HG02852 (cell line): Measurements from ENCODE around the gene BPHL.
"Not testable (repeated sequence)": the region's sequence is repeated elsewhere in the genome, so short reads cannot be mapped to it uniquely, and the experiment has no call there.

Source experiments
- ATAC-seq: cut with Tn5 transposase; IDR thresholded peaks from one replicate; pipeline ENCODE4 v1.9.1; 2021; ENCODE audit warnings: mild to moderate bottlenecking, moderate library complexity; ENCODE audit not compliant: unreplicated experiment

The BPHL gene

DNA sequence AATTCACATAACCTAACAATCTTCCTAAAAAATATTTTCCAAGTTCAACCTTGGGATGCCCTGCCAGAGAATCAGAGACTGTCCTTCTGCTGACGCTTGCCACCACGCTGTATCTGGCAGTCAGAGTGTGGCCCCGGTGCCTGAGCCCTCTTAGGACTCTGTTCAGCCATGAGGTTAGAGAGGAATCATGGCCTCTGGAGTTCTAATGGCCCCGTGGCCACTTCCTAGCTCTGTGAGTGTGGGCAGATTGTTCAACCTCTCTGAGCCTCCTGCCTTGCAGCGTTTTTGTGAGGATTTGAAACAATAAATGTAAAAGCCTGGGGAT is 2.2 kb downstream of the BPHL start:
- no peak for ATAC-seq

DNA sequence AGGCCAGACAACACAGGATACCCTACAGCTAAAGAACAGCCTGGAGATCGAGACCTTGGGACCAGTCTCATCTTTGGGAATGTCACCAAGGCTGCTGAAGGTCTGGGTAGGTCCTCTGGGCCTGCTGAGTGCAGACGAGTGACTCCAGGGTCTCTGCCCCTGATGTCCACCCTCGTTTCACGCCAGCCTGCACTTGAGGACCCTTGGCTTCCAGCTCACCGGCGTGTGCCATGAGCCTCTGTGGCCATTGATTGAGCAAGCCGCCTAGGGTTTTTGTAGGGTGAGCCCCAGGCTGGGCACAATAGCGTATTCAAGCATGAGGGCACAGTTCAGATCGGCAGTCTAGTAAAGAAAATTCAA is 4.3 kb downstream of the BPHL start:
- no peak for ATAC-seq

DNA sequence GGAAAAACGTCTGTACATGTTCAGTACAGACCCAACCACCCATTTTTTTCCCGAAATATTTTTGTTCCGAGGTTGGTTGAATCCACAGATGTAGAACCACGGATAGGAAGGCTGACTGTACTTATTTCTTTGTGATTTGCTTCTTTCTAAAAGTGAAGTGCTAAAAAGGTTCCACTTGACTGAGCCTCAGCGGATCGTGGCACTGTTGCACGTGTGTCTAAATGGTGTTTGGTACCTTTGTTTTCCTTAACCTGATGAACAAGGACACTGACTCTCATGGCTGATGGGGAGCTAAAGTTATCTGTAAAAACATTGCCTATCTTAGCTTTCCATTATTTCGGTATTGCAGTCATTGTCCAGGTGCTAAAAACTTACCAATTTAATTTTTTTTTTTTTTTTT is 6.2 kb downstream of the BPHL start:
- ATAC-seq = no peak

DNA sequence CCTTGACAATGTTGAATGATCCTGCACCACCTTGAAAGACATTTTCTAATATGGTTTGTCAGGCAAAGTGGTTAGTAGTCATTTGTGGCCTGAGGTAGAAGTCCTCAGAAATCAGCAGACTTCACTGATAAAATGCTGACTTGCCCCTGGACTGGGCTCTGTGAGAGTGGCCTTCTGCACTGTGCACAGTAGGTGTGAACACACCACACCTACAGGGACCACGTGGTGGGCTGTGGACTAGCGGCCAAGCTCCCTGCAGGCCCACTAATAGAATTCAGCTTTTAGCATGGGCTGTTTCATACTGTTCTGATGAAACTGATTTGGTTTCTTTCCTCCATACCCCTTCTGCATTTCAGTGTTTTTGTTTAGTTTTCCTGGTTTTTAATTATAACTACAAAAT is 7.3 kb downstream of the BPHL start:
- ATAC-seq = no peak

DNA sequence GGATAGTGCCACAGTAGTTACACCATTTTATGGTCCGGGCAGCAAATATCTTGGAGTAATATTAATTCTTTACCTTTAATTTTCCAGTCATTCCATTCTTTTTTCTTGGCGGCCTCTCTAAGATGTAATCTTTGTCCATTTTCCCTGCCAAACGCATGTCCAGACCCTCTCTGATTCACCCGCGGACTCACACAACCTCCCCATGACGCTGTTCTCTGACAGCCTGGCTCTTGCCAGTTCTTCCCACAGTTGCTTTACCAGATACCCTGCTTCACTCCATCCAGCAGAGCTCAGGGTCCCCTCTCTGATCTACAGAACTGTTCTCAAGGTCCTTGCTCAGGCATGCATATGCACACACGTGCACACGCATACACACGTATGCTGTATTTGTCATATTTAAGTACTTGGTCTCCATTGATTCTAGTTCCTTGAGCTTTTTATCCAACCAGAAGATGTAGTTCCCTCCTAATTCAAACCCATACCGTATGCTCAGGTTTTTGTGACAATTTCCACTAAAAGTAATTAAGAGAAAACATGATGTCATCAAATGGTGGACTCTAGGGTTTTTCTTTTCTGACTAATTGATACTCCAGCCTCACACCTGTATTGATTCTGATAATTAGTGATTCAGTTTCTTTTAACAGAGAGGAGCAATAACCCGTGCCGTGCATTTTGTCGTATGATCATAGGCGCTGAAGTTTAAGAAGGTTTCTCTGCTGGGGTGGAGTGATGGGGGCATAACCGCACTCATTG is 10.0 kb downstream of the BPHL start:
- no peak for ATAC-seq

DNA sequence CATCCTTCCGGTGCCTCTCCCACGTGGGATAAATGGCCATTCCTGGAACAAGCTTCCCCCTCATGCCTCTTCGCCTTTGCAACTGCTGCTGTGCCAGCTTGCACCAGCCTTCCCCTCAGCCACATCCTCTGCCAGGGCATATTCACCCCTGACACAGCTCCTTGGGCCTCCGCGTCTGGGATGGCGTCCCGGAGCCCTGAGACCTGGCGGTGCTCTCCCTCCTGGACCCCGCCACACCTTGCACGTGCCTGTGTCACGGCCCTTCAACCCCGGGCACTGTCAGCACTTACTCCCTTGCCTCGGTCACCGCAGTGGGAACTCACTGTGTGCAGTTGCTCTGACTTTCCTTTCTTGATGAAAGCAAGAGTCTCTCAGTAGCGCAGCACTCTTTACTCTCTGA is 13.2 kb downstream of the BPHL start:
- ATAC-seq = no peak

DNA sequence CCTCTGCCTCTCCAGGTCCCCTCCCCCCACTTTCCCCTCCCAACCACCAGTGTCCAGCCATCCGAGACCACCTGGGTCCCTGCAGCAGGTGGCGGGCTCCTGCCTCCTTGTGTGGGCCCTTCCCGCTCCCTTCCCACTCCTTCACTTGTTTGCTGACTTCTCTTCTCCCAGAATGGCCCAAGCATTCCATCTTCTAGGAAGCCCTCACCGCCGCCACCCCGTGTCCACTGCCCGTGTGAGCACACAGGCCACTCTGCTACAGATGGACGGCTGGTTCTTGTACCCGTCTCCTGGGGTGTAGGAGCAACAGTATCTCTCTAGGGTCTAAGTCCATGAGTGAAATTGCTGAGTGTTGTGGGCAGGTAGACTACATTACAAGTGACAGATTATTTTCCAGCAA is 15.0 kb downstream of the BPHL start:
- ATAC-seq = no peak

DNA sequence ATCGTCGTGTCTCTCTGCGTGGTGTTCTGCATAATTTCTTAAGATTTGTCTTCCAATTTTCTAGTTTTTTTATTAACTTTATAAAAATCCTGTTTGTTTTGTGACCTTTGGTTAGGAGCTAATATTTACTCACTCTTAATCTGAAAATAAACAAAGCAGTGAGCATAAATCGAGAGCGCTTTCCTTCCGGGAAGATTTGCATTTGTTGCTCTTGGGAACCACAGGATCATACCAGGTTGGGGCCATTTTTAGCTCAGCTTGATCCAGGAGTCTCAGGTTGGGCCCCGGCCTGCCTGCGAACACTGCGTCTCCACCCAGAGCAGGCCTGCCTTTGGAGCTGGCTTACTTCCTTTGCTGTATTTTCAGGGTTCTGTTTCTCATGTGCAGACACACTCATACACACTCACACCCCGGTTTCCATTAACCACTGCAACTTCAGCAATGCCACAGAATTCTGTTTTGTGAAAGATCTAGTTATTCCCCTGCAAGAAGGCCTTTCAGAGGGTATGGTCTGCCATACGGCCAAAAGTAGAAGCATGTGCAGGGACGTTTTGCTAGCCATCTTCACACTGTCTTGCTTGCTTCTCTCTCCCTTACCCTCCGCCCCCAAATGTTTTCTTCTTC is 17.3 kb downstream of the BPHL start:
- no peak for ATAC-seq

DNA sequence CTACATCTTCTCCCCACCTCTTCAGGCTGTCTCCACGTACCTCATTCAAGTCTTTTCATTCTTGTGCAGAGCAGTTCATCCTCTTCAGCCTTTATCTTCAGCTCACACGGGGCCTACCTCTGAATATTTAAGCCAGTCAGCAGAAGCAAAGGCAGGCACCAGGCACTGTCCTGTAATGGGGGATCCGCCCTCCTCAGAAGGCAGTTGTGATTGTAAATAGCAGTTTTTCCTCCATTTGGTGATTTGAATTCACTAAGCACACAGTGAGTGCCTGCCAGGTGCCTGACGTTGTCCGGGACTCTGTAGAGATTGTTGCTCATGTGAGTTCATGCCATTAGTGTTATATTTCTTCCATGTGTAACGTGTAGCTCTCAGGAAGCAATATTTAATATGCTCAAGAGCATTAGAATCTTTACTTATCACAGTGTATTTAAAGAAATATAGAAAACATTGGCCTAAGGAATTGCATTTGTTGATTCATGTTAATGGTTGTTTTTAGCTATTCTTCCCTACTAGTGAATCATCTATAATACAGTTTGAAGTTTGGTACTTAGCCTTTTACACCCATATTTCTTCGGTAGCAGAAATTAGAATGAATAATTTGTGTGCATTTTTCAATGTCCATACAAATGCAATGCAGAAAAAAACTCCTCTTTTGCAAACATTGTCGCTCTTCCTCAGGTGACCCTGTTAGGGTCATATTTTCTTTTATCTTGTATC is 17.9 kb downstream of the BPHL start:
- no peak for ATAC-seq

DNA sequence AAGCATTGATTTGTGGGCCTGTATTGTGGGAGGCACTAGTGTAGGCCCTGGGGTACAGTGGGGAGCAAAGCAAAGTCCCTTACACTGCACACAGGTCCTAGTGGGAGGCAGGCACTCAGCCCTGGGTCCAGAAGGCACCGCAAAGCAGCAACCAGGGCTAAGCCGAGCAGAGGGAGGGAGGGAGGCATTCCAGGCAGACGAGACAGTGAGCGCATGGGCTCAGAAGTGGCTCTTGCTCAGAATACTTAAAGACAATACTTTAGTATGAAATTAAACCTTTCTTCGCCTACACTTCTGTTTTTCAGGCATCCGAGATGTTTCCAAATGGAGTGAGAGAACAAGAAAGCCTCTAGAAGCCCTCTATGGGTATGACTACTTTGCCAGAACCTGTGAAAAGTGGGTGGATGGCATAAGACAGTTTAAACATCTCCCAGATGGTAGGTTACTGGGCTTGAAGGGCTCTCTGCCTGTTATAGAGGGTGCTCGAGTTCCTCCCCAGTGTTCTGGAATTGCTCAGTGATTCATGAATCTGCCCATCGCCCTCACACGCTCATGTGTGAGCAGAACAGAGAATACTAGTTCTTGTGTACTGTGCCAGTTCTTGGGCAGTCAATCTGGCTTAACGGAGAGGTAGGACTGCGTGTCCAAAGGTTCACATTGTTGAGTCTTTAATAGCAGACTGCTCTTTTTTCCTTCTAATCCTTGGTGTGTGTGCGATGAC is 18.7 kb downstream of the BPHL start:
- ATAC-seq = no peak

DNA sequence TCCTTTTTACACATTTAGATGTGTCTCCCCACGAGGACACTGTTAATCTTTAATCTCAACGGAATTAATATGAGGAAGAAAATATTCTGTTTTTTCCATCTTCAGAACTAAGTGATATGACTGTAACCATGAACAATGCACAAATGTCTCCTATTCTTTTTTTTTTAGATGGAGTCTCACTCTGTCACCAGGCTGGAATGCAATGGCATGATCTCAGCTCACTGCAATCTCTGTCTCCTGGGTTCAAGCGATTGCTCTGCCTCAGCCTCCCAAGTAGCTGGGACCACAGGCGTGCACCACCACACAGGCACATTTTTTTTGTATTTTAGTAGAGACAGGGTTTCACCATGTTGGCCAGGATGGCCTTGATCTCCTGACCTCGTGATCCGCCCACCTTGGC is 19.4 kb downstream of the BPHL start:
- not testable (repeated sequence) for ATAC-seq

DNA sequence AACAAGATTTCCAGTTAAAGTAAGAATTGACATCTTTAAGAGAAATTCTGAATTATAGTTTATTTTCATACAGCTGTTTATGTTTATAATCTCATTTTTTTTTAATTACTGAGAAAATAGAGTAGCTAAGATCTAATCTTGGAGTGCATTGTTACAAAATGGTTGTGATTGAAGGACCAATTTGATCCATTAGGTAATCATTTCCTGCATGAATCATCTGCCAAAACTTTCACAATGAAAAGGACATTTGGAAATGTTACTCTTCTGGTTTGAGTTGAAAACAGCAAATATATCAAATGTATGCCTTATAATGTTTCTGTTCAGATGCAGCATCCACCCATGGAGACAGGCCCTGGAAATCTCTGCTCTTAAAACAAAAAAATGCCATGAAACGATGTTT is 19.8 kb downstream of the BPHL start:
- ATAC-seq = no peak

DNA sequence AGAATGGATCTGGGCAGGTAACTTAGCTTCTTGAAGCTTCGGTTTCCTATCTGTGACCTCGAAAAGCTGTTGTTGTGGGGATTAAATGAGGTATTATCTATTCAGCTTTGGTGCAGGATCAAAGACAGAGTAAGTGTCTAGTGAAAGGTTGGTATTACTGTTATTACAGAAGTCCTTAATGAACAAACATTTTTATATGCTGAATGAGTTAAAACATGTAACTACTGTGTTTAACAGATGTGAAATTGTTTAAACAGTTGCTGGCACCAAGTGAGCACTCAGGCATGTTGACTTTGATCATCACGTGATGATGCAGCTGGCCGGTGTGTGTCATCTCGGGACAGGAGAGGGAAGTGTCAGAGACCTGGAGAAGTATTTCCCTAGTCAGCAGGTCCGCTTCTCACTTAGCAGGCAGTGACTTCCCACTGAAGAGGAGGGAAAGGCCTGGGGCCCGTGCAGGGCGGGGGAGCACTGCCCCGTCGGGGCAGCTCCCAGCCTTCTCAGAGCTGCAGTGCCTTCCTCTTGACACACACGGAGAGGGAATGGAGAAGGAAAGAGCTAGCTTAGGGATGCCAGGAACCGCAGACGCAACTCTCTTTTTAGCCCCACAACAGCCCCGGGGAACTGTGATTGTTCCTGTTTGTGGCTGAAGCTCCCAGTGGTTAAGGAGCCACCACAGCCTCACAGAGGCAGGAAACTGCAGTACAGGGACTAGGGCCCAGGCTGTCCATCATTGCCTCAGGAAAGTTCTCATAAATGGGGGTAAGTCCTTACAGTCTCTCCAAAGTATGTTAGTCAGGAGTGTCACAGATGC is 20.8 kb downstream of the BPHL start:
- ATAC-seq = no peak

DNA sequence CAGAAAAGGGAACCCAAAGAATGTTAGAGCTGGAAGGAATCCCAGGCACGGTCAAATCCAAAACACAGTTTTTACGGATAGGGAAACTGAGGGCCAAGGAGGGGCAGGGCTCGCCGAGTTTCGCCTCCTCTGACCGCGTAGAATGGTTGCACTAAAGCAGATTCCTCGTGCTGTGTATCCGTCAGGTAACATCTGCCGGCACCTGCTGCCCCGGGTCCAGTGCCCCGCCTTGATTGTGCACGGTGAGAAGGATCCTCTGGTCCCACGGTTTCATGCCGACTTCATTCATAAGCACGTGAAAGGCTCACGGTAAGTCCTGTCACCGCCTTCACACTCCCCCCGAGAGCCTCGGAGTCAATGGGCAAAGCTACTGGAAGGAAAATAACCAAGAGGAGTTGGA is 21.7 kb downstream of the BPHL start:
- ATAC-seq = no peak

DNA sequence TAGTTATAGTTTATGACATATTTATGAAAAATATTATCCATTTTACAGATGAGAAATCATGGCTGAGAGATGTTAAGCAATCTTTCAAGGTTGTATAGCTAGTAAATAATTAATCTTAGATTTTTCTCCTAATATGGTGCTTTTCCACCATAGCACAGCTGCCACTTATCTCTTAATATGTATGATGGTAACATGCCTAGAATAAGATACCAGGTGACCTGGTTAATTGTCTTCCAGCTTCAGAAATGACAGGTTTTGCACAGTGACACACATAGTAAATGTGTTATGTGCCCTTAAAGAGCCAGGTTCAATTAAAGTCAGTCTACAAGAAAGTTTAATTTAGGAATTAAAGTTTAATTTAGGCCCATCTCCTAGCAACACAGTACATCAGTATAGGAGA is 24.0 kb downstream of the BPHL start:
- ATAC-seq = no peak

DNA sequence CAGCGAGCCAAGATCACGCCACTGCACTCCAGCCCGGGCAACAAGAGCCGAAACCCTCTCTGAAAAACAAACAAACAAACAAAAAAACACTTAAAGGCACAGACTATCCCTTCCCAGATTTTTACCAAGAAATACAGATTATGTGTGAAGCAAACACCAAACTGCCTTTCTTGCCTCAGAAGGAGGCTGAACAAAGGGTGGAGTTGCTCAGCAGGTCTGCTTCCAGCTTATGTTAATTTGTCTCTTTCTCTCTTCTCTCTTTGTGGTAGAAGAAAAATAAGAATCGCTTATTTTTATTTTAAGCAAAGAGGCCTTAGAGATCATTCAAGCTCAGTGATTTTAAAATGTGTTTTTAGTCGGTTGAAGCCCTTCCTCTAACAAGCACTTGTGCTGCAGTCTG is 24.6 kb downstream of the BPHL start:
- ATAC-seq = no peak

DNA sequence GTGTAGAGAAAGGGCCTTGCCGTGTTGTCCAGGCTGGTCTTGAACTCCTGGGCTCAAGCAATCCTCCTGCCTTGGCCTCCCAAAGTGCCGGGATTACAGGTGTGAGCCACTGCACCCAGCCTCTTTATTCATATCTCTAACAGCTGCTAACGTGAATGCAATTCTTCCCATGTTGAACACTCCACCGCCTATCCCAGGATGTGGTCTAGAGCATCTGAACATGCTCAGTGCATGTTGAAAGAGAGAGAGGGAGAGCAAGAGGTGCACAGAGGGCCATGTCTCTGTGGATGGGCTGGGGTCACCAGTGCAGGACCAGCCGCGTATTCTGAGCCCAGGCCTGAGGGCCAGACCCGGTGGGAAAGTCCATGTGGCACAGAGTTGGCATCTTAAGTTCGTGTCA is 26.1 kb downstream of the BPHL start:
- ATAC-seq = no peak

DNA sequence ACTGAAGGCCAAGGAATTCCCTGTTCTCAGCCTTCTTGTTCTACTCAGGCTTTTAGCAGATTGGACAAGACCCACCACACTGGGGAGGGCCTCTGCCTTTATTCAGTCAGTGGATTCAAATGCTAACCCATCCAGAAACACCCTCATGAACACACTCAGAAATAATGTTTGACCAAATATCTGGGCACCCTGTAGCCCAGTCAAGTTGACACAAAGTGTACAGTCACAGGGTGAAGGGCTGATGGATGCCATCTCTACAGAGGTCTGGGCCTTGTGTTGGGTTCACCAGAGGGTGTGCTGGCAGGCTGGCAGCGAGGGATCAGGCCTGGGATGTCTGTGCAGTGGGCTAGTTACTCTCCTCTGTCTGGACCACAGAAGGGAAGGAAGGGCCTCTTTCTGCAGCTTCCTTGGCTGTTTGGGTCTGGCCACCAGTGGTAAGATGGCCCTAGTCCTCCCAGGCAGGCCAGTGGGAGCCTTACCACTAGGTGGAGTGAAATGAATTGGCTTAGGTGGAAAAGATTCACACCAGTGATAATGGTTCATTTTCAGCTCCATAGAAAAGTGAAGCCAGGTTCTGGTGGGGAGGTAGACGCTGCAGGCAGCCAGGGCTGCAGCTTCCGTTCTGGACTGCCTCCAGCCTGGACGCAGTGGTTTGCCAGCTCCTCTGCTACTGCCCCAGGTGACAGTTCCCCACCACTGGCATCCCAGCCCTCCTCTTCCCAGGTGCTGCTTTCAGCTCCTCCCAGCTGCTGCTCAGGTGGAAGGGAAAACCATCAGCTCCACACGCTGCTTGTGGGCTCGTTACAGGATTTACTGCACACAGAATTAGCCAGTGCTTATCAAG is 29.6 kb downstream of the BPHL start:
- ATAC-seq = no peak

DNA sequence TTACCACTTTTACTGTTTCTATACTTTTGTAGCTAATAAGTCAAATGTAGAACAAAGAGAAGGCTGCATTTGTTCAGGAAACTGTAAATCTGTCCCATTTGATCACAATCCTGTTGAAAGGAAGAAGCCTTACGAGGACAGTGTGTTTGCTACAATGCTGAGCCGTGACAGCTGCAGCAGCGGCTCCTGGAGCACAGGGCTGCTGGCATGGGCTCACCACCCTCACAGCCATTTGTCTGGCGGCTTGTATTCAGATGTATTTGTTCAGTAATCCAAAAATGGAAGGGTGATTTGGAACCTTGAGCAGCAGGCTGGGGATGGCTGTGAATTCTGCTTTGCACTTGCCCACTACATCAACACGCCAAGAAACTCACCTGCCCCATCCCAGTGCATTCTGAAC is 33.2 kb downstream of the BPHL start:
- ATAC-seq = no peak

DNA sequence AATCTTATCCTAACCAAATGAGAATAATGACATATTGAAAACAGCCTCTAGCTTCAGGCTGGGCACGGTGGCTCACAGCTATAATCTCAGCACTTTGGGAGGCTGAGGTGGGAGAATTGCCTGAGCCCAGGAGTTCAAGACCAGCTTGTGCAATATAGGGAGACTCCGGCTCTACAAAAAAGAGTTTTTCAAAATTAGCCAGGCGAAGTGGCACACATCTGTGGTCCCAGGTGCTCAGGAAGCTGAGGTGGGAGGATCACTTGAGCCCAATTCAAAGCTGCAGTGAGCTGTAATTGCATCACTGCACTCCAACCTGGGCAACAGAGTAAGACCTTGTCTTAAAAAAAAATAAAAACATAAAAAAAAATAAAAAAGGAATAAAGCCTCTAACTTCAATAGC is 34.2 kb downstream of the BPHL start:
- no peak for ATAC-seq
